GM12874 (cell line): ENCODE data around the gene PRMT9.

ENCODE experiments used
- TF ChIP-seq, protein P1 (sequence below): IDR thresholded peaks from 2 replicates; pipeline ENCODE4 v1.5.1; 2011; ENCODE audit warnings: low read depth, mild to moderate bottlenecking, control low read depth, low read length, moderate library complexity; ENCODE audit not compliant: insufficient read depth

PRMT9 gene

DNA sequence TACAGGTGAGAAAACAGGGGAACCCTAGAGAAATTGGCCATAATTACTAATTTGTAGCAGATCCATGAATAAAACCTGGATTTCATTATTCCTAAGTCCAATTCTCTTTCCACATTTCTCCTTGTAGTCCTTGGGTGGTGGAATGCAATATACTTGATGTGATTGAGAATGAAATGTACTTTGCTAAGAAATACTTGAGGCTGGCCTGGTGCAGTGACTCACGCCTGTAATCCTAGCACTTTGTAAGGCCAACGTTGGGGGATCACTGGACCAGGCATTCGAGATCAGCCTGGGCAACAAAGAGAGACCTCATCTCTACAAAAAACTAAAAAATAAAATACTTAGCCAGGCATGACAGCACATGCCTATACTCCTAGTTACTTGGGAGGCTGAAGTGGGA lies 50.9 kb downstream of the PRMT9 start:
- TF ChIP-seq, protein P1, sequence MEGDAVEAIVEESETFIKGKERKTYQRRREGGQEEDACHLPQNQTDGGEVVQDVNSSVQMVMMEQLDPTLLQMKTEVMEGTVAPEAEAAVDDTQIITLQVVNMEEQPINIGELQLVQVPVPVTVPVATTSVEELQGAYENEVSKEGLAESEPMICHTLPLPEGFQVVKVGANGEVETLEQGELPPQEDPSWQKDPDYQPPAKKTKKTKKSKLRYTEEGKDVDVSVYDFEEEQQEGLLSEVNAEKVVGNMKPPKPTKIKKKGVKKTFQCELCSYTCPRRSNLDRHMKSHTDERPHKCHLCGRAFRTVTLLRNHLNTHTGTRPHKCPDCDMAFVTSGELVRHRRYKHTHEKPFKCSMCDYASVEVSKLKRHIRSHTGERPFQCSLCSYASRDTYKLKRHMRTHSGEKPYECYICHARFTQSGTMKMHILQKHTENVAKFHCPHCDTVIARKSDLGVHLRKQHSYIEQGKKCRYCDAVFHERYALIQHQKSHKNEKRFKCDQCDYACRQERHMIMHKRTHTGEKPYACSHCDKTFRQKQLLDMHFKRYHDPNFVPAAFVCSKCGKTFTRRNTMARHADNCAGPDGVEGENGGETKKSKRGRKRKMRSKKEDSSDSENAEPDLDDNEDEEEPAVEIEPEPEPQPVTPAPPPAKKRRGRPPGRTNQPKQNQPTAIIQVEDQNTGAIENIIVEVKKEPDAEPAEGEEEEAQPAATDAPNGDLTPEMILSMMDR = no peak

DNA sequence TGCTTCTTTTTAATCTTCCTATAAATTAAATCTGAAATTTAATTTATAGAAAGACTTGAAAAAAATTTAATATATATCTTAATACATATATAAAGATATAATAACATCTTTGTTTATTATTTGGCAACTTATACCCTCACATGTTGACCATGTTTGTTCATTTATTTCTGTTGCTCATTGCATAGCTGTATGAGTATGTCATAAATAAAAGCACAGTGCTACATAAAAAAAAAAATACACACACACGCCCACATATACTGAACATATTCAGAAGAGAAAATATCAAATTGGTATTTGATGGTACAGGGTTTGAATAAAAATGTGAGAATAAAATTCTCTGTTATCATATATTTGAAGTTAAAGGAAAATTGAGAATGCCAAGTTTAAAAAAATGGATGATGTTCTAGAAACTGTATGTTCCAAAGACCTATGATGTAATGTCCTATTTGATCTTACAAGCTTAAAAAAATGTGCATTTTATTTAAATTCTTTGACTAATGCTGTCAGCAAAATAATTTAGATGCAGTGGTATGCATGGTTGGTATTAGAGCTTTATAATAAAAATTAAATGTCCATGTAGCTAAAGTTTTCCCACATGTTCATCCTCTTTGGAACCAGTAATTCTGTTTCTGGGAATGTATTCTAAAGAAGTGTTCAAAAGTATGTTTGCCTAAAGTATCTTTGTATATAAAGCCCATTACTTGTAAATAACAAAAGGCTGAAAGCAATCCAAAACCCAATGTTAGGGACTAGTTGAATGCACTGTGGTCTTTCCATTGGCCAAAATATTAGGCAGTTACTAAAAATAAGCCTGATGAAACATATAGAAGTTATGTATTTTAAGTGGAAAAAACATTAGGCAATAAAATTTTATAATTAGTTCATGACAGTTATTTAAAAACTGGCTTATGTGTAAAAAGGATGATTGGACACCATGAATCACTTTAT lies 53.9 kb downstream of the PRMT9 start:
- TF ChIP-seq, protein P1 = no peak

DNA sequence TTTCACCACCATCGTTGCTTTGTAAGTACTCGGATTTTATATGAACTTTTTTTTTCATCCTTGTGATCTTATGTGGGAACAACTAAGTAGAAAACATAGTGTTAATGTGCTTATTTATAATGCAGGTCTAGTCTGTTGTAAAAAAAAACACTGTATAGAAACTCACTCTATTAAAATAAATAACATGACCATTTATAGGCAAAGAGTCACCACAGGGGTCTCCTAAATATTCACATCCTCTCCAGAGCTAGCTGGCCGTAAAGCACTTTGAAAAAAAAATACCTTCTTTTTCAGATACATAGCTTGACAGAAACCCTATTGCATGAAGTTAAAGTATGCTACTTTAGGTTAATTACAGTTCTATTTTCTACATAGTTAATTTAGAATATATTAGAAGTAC lies 55.5 kb downstream of the PRMT9 start:
- TF ChIP-seq, protein P1 = no peak

DNA sequence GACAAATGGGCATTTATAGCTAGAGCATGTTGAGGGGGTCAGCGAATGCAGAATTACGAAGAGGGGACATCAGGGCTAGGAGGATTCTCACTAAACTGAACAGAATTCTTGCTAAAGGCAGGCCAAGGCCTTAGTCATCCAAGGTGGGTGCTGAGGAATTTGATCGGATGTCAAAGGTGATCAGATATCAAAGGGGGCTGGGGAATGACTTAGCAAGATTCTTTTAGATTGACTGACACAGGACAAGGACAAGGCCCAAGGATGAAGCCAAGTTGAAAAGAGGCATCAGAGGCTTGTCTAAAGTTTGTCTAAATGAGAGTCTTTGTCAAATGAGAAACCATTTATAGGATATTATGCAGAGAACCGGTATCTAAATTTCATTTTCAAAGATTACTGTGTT lies 57.1 kb downstream of the PRMT9 start:
- TF ChIP-seq, protein P1 = no peak

DNA sequence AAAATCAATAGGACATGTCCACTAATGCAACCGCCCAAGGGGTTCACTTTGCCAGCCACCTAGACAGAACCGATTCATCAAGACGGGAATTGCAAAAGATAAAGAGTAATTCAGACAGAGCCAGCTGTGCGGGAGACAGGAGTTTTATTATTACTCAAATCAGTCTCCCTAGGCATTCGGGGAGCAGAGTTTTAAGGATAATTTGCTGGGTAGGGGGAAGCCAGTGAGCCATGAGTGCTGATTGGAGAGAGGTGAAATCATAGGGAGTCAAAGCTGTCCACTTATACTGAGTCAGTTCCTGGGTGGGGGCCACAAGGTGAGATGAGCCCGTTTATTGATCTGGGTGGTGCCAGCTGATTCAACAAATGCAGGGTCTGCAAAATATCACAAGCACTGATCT lies 58.2 kb downstream of the PRMT9 start:
- TF ChIP-seq, protein P1 = no peak

DNA sequence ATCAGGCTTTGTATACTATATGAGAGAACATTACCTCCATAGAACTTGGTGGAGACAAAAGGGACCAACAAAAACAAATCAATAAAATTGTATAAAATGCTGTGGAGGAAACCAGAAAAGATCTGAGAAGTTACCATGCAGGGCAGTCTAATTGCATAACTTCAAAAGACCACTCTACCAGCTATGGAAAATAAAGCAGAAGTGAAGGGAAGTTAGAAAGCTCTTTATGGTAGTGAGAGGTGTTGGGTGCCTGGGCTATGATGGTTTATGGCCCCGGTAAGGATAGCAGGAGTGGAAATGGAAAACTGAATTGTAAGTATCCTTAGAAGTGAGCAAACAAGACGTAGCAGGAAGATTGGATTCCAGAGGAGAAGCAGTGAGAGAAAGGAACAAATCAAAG lies 63.6 kb downstream of the PRMT9 start:
- TF ChIP-seq, protein P1 = no peak

DNA sequence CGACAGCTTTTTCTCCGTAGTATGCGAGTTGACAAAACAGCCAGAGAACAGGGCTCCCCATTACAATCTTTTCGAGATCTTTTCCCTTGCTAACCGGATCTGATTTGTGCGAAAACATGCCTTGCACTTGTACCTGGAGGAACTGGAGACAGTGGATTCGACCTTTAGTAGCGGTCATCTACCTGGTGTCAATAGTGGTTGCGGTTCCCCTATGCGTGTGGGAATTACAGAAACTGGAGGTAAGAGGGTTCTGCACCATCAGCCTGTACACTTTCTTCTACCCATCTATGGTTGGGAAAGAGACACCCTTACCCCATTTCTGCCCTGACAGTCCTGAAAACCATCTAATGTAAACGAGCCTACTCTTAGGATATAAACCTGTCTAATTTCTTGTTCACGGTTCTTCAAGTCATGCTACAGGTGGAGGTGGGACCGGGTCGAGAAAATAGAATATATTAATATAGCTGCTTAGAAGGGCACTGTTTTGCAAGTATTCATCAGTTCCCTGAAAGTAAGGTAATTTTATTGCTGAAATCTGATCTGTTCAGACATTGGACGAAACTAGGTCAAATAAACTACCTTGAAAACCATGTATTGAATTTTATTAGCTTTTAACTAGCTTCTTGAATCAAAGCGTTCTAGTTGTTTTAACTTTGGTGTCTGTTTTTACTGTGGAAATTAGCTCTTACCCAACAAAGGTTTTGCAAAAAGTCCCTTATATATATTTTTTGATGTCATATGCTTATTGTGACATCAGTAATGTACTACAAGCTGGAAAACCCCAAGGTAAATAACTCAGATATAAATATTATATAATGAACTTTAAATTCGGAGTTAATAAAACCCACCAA lies 65.9 kb downstream of the PRMT9 start:
- TF ChIP-seq, protein P1 = no peak
